ENCODE measurements around the gene HEPACAM2. TPM values are rescaled to one million over a fixed set of nuclear protein-coding genes. Genes with fewer than 3 reads are reported as not detected.

Gene HEPACAM2
- not detected in 2 replicates for total RNA-seq

GRCh38 chr7:93226310-93226709, at the start of gene HEPACAM2:
Gene HEPACAM2, minus strand, starts transcription at chr7:93226469.

GRCh38 chr7:93231799-93232672, 5.8 kb upstream of the HEPACAM2 start, which contains the start of gene VPS50:
Gene VPS50, plus strand, starts transcription at chr7:93232366. Its CDS starts 102 bp downstream, at chr7:93232468.

GRCh38 chr7:93148144-93148543, 78.1 kb downstream of the HEPACAM2 start, which contains the start of gene SAMD9L:
Gene SAMD9L, minus strand, starts transcription at chr7:93148385. Its CDS starts 12,414 bp downstream, at chr7:93135971.

Other genes starting within 250 kb of the HEPACAM2 start
- gene SAMD9, start 108.5 kb downstream of the HEPACAM2 start, total RNA-seq, result 4.5 and 7.8 TPM in 2 replicates
- gene SAMD9L, start 78.1 kb downstream of the HEPACAM2 start, total RNA-seq, result 3.0 and 8.8 TPM in 2 replicates
- 8.9 and 10.0 TPM in 2 replicates for gene VPS50, start 5.9 kb upstream of the HEPACAM2 start, total RNA-seq